ENCODE measurements around the gene FGD4.

GRCh38 chr12:32686340-32686739 lies 287.0 kb downstream of the FGD4 start:
- TF ChIP-seq CTCF (IDR thresholded peaks at IDR 0.05) (no peak), POLR2A (IDR thresholded peaks at IDR 0.05) (no peak)
